KG1 (cell line): ENCODE measurements around the gene PPT2.
"Not testable (repeated sequence)": the region's sequence is repeated elsewhere in the genome, so short reads cannot be mapped to it uniquely, and the experiment has no call there.

Experiments used
- DNase-seq: peaks from one replicate; lab custom pipeline; 2025; lab: John Stamatoyannopoulos, UW

Gene PPT2

DNA sequence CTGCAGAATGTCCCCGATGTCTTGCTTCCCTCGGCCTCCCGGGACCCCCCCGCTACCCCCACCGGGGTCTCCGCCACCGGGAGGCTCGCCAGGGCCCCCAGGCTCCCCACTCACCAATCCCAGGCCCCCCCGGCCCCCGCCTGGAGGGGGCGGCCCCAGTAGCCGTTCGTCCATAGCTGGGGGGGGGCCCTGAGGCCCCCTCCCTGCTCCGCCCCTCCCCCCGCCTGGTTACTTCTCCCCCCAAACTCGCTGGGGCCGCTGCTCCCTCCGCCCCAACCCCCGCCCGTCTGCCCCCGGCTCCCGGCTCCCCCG lies 35.8 kb downstream of the PPT2 start:
- no peak for DNase-seq

DNA sequence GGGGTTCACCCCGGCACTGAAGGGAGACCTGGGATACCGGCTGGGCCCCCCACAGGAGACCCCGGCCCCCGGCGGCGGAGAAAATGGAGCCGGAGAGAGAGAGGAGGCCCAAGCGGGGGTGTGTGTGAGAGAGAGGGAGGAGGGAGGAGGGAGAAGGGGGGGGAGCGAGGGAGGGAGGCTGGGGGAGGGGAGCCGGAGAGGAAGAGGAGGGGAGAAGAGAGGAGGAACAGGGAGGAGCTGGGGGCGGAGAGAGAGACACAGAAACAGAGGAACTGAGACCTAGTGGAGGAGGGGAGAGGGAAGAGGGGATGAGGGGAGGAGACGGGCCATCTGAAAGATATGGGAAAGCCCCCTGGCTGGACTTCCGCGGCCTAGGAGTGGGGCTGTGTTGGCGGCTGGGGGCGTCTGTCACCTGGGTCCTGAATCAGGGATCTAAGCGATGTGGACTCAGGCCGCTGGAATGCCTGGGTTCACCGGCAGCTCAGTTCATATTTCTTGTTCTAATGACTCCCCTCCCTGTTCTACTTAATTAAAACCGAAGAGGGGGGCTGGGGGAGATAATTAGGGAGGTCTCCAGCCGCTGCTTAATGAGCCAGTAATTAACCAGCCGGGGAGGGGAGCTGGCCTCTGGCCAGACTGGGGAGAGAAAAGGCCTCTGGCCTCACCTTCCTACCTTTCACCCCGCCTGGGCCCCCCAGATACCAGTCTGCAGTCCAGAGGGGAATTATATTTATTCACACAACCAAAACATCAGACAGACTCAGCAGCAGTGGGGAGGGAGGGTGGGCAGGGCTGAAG lies 36.3 kb downstream of the PPT2 start, which contains the start of gene PBX2:
TSS of gene PBX2 (minus strand) at position 149 of the 798 bp plus-strand sequence. CDS start 287 bp downstream, outside the sequence.
- DNase-seq, result peak; percentile 44

DNA sequence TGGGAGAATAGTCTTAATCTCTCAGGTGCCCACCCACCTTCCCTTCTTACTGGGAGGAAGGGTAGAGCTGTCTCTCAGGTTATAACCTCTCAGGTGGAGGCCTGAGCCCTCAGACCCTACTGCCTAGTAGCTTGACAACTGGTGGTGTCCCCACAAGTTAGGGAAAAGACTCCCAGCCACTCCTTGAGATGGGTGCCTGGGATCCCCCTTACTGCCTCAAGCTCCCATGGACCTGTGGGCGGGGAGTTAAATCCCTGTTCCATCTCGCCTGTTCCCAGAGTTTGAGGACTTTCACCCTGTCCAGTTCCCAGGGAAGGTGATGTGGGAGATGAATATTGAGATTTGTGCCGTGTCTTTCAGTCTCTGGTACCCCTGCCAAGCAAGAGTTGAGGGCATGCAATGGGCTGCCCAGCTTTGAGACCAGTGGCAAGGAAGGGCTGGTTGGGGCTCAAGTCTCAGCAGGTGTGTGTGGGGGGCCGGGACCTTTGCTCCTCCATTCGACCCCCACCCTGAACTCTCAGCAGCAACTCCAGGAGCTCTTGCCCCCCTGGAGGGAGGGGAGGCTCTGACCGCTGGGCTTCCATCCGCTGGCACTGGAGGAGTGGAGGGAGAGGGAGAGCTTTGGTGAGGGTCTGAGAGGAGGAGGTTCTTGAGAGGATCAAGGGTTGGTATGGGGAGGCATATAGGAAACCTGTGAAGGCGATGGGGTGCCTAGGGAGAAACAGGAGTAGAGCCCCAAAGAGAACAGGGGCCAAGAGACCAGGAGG lies 37.2 kb downstream of the PPT2 start:
- DNase-seq, result no peak

DNA sequence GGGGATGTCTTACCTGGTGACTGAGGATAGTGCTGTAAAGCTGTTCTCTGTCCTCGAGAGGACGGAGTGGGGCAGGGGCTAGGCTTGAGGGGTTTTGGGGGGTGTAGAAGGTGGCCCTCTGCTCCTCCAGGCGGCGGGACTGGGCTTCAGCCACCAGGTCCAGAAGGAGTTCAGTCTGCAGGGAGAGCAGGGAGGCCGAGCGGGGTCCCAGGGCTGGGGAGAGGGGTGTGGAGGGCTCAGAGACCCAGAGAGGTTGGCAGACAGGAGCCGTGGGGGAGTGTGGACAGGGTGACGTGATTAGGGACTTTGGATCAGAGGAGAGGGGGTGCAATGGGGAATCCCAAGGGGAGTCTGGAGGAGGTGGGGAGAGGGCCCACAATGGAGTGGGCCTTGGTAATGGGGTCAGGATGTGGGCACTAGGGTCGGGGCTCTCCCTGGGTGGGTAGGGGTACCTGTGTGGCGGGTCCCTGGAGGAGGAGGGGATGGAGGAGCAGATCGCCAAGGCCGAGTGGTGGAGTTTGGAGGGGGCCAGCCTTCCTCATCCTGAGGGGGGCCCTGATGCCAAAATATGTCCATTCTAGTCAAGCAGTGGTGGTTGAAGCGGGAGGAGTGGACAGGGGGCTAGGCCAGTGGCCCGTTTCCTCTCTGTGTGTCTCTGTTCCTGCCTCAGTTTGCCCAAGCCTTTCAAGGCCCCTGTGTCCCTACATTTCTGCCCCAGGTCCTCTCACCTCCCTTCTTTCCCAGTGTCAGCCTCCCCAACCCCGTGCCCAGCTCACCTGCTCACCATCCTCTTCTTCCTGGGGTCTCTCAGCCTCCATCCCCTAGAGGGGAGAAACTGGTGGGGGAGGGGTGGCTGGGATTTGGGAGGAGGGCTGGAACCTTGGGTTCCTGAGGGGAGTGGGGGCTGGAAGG lies 38.0 kb downstream of the PPT2 start:
- DNase-seq, result no peak

DNA sequence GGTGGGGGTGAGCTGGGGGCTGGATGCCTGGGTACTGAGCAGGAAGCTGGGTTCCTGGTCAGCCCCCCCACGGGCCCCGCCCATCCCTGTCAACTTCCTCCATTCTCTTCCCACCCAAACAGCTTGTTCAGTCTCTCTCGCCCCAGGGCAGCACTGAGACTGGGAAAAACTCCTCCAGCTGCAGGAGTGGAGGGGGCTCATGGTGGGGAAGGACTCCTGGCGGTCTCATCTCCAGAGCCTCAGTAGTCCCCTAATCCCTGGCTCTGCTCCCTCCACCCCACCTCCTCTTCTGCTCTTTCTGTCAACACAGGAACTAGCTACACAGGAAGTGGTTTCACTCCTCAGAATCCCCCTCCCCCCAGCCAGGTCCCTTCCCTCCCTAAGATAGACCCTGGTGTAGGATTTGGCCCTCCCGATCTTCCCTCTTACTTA lies 38.7 kb downstream of the PPT2 start, which contains the start of gene GPSM3:
TSS of gene GPSM3 (minus strand) at position 36 of the 432 bp plus-strand sequence. CDS start 130 bp downstream, outside the sequence.
- peak; percentile 36 for DNase-seq

DNA sequence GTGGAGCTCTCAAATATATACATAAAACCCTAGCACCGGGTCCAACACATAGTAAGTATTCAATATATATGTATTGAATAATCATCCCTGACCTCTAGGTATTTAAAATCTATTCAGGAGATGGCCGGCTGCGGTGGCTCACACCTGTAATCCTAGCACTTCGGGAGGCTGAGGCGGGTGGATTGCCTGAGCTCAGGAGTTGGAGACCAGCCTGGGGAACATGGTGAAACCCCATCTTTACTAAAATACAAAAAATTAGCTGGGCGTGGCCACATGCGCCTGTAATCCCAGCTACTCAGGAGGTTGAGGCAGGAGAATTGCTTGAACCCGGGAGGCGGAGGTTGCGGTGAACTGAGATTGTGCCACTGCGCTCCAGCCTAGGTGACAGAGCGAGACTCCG lies 39.2 kb downstream of the PPT2 start:
- DNase-seq, result not testable (repeated sequence)

DNA sequence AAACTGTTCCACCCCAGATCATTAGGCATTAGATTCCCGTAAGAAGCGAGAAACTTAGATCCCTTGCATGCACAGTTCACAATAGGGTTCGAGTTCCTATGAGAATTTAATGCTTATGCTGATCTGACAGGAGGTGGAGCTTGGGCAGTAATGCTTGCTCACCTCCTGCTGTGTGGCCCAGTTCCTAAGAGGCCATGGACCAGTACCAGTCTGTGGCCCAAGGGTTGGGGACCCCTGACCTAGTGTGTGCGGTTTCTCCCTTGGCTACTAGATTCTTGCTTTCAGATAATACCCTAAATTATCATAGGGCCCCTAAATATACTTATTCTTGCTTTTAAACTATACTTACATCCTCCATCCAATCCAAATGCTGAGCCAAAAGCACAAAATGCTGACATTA lies 40.4 kb downstream of the PPT2 start:
- no peak for DNase-seq

DNA sequence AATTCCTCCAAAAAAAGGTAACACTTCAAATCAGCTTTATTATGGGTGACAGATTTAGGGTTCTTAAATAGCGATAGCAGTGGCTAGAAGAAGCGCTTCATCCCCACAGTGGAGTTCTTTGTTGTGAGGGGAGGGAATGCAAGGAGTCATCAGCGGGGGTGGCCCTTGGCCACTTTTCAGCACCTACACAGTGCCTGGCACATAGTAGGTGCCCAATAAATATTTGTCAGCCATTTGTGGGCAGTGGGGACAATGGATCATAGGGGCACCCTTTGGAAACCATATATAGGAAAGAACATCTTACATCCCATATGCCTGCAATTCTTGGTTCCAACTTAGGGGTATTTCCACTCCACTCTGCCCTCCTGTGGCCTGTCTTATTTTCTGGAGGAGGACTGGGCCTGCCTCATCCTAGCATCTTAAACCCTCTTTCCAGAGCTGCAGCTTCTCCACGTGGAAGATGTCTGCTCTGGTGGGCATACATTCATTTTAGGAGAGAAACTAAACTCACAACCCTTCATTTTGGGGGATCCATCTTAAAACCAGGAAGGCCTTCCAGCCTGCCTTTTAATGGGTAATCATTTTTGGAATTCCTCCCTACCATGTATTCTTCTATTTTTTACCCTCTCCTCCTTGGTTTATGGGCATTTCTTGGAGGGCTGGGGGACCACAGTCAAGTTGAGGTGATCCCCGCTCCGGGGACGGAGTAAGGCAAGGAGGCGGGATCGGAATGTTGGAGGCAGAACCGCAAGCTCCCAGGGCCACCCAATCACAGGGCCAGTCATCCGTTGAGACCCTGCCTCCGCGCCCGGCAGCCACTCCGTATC lies 41.1 kb downstream of the PPT2 start:
- DNase-seq, result no peak

DNA sequence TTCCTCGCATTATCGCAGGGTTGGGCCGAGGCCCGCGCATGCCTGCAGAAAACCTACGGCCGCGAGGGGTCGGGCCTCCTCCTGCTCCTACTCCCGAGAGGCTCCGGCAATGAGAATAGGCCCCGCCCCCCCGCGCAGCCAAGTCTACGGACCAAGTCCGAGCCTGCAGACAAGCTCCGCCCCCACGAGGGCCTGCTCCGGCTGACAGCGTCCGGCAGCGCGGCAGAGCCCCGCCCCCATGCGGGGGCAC lies 41.6 kb downstream of the PPT2 start:
- peak; percentile 98 for DNase-seq

DNA sequence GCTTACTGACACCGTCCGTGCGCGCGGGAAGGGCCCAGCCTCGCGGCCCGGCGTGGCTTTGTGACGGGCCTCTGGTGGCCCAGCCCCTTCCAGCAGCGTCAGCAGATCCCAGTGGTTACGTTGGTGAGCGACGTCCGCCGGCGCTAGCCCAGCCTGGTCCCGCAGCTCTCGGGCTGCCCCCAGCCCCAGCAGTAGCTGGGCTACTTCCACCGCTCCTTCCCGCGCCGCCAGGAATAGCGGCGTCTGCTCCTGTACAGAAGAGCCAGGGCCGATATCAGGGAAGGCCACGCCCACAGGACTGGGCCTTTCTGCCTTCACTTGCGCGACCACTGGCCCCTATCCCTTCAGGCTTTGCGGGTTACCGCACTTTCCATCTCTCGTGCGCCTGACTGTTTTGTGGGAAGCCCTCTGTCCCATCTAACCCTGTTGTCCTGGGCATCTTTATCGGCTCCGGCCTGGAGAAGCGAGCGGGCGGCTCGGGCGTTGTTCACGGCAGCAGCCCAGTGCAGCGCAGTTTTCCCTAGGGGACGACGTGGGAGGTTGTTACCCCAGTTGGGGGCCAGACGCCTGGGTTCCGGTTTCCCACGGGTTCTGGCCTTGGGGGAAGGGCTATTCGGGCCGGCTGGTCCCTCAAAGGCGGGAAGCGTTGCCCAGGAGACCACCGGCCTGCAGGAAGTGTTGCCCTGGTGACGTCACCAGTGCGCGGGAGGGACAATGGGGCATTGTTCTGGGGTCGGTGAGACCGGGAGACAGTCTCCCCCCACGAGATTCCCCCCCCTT lies 42.2 kb downstream of the PPT2 start:
- peak; percentile 48 for DNase-seq

DNA sequence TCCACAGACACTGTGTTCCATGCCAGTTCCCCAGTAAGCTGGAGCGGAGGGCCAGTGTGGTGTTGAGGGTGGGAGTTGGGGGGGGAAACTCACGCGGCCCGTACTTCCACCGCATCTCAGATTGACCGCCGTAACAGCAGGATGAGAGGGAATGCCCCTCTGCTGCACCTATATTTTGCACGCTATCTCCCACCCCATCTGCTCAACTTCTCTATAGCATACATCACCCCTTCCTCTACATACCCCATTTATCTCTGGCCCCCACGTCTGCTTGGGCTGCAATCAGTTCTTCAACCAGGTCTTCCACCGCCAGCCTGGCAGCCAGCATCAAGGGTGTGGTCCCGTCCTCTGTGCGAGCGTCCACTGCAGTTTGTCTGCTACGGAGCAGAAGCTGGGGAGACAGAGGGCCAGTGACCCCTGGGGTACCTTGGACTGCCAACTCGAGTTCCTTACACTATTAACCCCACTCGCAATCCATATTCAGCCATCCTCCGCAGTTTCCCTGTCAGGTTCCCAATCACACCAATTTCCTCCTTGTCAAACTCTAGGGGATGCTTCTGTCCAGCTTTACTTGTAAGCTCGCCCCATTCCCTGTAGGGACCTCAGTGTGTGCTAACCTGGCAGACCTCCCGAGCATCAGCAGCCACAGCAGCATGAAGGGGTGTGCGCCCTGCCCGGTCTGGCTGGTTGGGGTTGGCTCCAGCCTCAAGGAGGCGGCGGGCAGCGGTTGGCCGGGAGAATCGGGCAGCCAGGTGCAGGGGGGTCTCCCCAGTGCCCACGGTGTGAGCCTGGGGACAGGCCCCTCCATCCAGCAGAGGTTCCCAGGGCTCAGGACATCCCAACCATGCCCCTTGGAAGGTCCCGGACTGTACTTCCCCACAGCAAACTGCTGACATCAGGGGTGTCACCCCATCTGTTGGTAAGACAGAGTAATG lies 43.0 kb downstream of the PPT2 start:
- no peak for DNase-seq

DNA sequence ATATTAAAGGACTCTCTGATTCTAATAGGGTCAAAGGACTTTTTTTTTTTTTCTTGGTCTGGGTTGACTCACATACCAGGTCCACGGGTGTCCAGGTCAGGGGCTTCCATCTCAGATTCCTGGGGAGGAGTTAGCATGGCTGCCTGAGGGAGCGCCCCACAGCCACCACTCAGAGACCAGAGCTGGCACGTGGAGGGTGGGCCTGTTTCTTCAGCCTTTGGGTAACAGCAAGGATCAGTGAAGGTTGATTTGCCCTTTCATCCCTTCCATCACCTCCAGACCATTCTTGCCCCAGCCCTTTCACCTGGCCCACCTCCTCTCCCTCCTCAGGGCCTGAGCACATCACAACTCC lies 44.4 kb downstream of the PPT2 start:
- no peak for DNase-seq

DNA sequence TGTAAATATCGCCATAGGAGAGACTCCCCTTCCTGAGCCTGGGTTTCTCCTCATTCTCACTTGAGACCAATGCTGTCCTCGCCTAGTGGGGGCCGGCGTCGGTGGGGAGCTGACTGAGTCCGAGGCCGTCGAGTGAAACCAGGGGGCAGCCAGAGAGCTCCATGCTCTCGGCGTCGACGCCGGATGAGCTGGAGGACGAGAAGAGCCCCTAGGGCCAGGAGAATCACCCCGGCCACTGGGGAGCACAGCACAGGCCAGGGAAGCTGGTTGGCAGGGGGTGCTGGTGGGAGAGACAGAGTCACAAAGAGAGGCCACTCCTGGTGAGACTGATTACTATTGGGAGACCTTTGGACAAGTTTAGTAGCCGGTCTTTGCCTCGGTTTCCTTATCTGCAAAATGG lies 44.9 kb downstream of the PPT2 start:
- no peak for DNase-seq

DNA sequence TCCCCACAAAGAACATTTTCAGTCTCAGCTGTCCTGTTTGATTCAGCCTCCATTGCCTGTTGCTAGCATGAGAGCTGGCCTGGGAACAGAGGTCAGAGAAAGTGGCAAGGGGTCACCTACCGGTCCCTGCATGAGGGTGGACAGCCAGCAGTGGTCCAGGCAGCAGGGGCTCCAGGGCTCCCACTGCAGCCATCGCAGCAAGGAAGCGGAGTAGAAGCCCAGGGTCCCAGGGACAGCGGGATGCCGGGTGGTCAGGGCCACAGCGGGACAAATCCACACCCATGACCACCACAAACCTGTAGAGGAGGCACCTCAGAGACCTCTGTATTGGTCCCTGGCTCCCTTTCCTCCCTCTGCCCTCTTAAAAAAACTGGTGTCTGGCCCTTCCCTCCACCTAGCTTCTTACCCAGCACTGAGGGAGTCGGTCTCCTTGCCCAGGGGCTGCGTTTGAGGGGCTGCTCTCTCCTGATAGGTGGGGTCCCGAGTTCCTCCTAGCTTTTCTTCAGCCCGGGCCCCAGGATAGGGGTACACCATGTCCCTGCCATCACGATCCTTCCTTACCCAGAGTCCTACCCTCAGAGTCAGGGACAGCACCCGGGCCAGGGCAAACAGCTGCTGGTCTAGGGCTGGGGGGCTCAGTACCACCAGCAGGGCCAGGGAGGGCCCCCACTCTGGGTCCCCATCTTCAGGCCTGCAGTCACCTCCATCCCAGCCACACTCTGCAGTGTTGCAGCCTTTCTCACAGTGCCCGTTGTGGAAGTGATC lies 47.0 kb downstream of the PPT2 start:
- no peak for DNase-seq

DNA sequence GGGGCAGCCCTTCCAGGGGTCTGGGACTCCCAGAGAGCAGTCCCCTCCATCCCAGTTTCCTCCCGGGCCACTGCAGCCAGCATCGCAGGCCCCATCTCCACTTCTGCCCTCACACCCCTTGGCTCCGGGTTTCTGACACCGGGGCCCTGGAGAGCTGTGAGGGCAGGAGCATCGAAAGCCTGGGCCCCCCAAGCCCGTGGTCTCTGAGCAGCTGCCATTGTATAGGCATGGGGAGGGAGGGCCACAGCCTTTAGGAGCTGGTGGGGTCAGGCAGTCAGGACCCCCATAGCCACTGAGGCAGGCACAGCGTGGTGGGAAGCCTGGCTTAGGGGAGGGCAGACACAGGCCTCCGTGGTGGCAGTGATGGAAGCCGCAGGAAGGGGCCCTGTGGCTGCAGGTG lies 48.2 kb downstream of the PPT2 start:
- no peak for DNase-seq

DNA sequence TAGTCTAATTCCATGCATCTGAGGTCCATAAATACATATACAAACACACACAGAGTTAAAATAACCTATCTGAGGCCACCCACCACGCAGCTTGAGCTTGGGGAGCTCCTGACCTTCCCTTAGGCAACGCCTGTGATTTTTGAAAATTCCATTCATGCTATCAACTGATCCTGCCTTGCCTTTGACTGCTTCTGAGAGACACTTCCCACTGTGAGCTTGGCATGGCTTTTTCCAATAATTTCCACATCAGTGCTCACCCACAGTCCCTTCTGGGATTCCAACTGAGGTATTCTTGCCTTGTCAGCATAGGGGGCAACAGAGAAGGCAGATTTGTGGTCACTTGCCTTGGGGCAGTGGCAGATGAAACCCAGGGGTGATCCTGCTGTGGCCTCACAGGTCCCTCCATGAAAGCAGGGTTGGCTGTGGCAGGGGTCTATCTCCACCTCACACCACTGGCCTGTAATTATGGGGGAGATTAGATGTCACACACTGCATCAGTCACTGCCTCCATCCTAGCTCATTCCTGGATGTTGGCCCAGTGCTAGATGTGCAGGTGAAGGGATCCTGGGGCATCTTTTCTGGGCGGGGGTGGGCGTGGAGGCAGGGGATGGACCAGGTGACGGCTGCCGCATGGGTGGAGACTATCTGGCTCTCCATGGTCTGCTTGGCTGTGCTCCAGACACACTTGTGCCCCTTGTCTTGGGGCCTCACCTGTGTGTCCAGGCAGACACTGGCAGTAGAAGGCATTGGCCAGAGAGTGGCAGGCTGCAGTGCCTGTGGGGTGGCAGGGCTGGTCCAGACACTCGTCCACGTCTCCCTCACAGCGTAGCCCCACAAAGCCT lies 49.7 kb downstream of the PPT2 start:
- DNase-seq, result no peak

DNA sequence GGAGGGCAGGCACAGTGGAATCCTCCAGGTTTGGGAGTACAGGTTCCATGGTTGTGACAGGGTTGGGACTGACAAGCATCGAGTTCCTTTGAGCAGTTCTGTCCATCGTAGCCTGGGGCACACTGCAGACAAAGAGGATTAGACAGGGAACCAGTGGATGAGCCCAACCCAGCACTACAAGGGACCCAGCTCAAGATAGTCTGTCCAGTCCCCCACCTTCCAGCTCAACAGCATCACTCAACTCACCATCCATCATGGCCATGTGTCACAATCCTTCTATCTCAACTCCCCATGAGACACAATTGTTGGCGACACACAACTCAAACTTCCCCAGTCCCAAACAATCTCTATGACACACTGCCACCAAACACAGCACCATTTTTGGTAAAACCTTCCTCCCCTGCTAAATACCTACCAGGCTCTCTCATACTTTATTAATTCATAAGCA lies 50.4 kb downstream of the PPT2 start:
- no peak for DNase-seq

DNA sequence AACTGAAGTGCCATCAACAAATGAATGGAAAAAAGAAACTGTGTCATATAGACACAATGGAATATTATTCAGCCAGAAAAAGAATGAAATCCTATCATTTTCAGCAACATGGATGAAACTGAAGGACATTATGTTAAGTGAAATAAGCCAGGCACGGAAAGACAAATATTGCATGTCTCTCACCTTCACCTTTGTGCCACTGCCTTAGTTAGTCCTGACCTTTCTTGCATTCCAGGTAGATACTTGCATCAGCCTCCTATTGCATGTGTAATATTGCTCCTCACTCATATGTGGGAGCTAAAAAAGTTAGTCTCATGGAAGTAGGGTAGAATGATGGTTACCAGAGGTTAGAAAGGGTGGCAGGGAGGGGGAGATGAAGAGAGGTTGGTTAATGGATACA lies 55.1 kb downstream of the PPT2 start:
- no peak for DNase-seq
